HFFc6 (cell line): Measurements from ENCODE around the gene CHST11. TPM values are rescaled to one million over a fixed set of nuclear protein-coding genes. Genes with fewer than 3 reads are reported as not detected.

ENCODE experiments used
- DNase-seq: peaks from one replicate; pipeline ENCODE4 v3.0.0-alpha.2; 2018
- H3K27ac Mint-ChIP-seq: 2 replicates; pipeline ENCODE4 v1.8.0; 2020; ENCODE audit warnings: mild to moderate bottlenecking, mixed read lengths
- H3K27me3 Mint-ChIP-seq: 2 replicates; pipeline ENCODE4 v1.8.0; 2021; ENCODE audit warnings: mild to moderate bottlenecking, moderate library complexity, mixed read lengths; ENCODE audit not compliant: insufficient read depth
- H3K36me3 Mint-ChIP-seq: 2 replicates; pipeline ENCODE4 v1.8.0; 2021; ENCODE audit warnings: low read depth, mixed read lengths
- H3K4me1 Mint-ChIP-seq: 2 replicates; pipeline ENCODE4 v1.8.0; 2020; ENCODE audit warnings: low read depth, mixed read lengths
- H3K4me3 Mint-ChIP-seq: 2 replicates; pipeline ENCODE4 v1.8.0; 2020; ENCODE audit warnings: mild to moderate bottlenecking, moderate library complexity, mixed read lengths
- H3K9me3 Mint-ChIP-seq: 2 replicates; pipeline ENCODE4 v1.8.0; 2020; ENCODE audit warnings: mild to moderate bottlenecking, mixed read lengths
- CTCF ChIP-seq: fragments of 200-600 bp; sonication (generic); IDR thresholded peaks from 2 replicates; pipeline ENCODE4 v1.5.0; 2021; ENCODE audit warnings: antibody characterized with exemption, mild to moderate bottlenecking
- total RNA-seq, 6 experiments: library from RNA; stranded (reverse); fragmentation: NEBNext Ultra II Directional; extraction: Animal tissue kit (Norgen Biotek cat#: 25700); gene quantifications; 2 replicates in 1 of 6; 3 replicates in 5 of 6; pipeline ENCODE4 v1.2.3, GENCODE V29; 2021

CHST11 gene
- total RNA-seq, 6 experiments from 2014 or later, result 2.4 to 4.3 (median 3.8) TPM

GRCh38 chr12:104469066-104469465, 12.3 kb downstream of the CHST11 start:
- no peak overlapping the region for H3K4me3 Mint-ChIP-seq
- no peaks in the 10 kb centered on the region for H3K36me3 Mint-ChIP-seq
- H3K27ac Mint-ChIP-seq, result no peak overlapping the region
- no peak for TF ChIP-seq CTCF
- peaks cover 8% of the 10 kb centered on the region for H3K27me3 Mint-ChIP-seq
- DNase-seq, result no peak
- H3K9me3 Mint-ChIP-seq, result no peaks in the 10 kb centered on the region
- no peaks in the 10 kb centered on the region for H3K4me1 Mint-ChIP-seq

GRCh38 chr12:104469523-104469922, 12.8 kb downstream of the CHST11 start:
- no peak for TF ChIP-seq CTCF
- H3K27ac Mint-ChIP-seq, result no peak overlapping the region
- H3K27me3 Mint-ChIP-seq, result peaks cover 8% of the 10 kb centered on the region
- no peaks in the 10 kb centered on the region for H3K36me3 Mint-ChIP-seq
- no peaks in the 10 kb centered on the region for H3K4me1 Mint-ChIP-seq
- DNase-seq, result no peak
- no peaks in the 10 kb centered on the region for H3K9me3 Mint-ChIP-seq
- H3K4me3 Mint-ChIP-seq, result no peak overlapping the region

GRCh38 chr12:104470521-104470920, 13.8 kb downstream of the CHST11 start:
- Mint-ChIP-seq H3K4me3 (no peak overlapping the region), H3K27ac (no peak overlapping the region), H3K27me3 (peaks cover 8% of the 10 kb centered on the region), H3K36me3 (no peaks in the 10 kb centered on the region), H3K4me1 (no peaks in the 10 kb centered on the region), H3K9me3 (no peaks in the 10 kb centered on the region)
- TF ChIP-seq CTCF, result no peak
- DNase-seq, result no peak

GRCh38 chr12:104471336-104471735, 14.6 kb downstream of the CHST11 start:
- H3K4me1 Mint-ChIP-seq, result no peaks in the 10 kb centered on the region
- H3K27me3 Mint-ChIP-seq, result peaks cover 7% of the 10 kb centered on the region

GRCh38 chr12:104472748-104473147, 16.0 kb downstream of the CHST11 start:
- no peaks in the 10 kb centered on the region for H3K36me3 Mint-ChIP-seq
- H3K27me3 Mint-ChIP-seq, result peaks cover 6% of the 10 kb centered on the region; the same call in 1 of the 2 replicates
- no peaks in the 10 kb centered on the region for H3K9me3 Mint-ChIP-seq
- no peak for TF ChIP-seq CTCF
- no peak overlapping the region for H3K27ac Mint-ChIP-seq
- no peaks in the 10 kb centered on the region for H3K4me1 Mint-ChIP-seq
- H3K4me3 Mint-ChIP-seq, result no peak overlapping the region
- DNase-seq, result no peak

More at GRCh38 chr12:104471336-104471735, 14.6 kb downstream of the CHST11 start:
- TF ChIP-seq CTCF, result no peak
- no peak overlapping the region for H3K4me3 Mint-ChIP-seq
- no peaks in the 10 kb centered on the region for H3K9me3 Mint-ChIP-seq
- no peaks in the 10 kb centered on the region for H3K36me3 Mint-ChIP-seq
- DNase-seq, result no peak
- no peak overlapping the region for H3K27ac Mint-ChIP-seq
